CD4-positive, CD25-positive, alpha-beta regulatory T cell (primary cell): ENCODE results near the gene DSCAM. TPM values are rescaled to one million over a fixed set of nuclear protein-coding genes. Genes with fewer than 3 reads are reported as not detected.

Experiments
- ATAC-seq, 2 donors: fragments of 150-1000 bp; cut with Tn5 transposase; one replicate each; pipeline ENCODE4 v1.10.0; 2021; ENCODE audit warnings: low read depth in 2 of 2, moderate number of reproducible peaks in 2 of 2, moderate library complexity in 1 of 2
- DNase-seq, 3 donors: peaks; one replicate each; pipeline versions ENCODE4 v3.0.0 to v3.0.0-alpha.2; 2012 to 2022; ENCODE audit warnings: mixed read lengths in 1 of 3
- H3K27ac ChIP-seq: one replicate; pipeline ENCODE4 v1.7.0; 2013; ENCODE audit warnings: mild to moderate bottlenecking, low read length; ENCODE audit not compliant: insufficient read depth, poor library complexity, severe bottlenecking
- H3K27me3 ChIP-seq: one replicate; pipeline ENCODE4 v1.7.0; 2013; ENCODE audit warnings: low read length; ENCODE audit not compliant: control insufficient read depth, insufficient read depth
- H3K36me3 ChIP-seq: one replicate; pipeline ENCODE4 v1.7.0; 2013; ENCODE audit warnings: mild to moderate bottlenecking, low read length, moderate library complexity; ENCODE audit not compliant: control insufficient read depth, insufficient read depth
- H3K4me1 ChIP-seq: 2 replicates; pipeline ENCODE4 v1.7.0; 2013; ENCODE audit warnings: mild to moderate bottlenecking, low read length; ENCODE audit not compliant: insufficient read depth, control insufficient read depth, poor library complexity, severe bottlenecking
- H3K4me3 ChIP-seq: one replicate; pipeline ENCODE4 v1.7.0; 2013; ENCODE audit warnings: low read depth, mild to moderate bottlenecking, low read length, moderate library complexity
- H3K9me3 ChIP-seq, 2 experiments: 1 replicate in 1 of 2; 2 replicates in 1 of 2; pipeline ENCODE4 v1.7.0; 2013; ENCODE audit warnings: low read length in 2 of 2, mild to moderate bottlenecking in 1 of 2, moderate library complexity in 1 of 2; ENCODE audit not compliant: control insufficient read depth in 2 of 2
- H3K27ac Mint-ChIP-seq, 3 donors: one replicate each; pipeline ENCODE4 v1.8.0; 2020 to 2022; ENCODE audit warnings: mild to moderate bottlenecking in 3 of 3, mixed read lengths in 3 of 3, moderate library complexity in 2 of 3
- H3K27me3 Mint-ChIP-seq: one replicate; pipeline ENCODE4 v1.8.0; 2022; ENCODE audit warnings: mild to moderate bottlenecking, mixed read lengths
- H3K36me3 Mint-ChIP-seq: one replicate; pipeline ENCODE4 v1.8.0; 2020; ENCODE audit warnings: mixed read lengths
- H3K4me1 Mint-ChIP-seq, 4 donors: one replicate each; pipeline ENCODE4 v1.8.0; 2020 to 2022; ENCODE audit warnings: mixed read lengths in 4 of 4, mild to moderate bottlenecking in 1 of 4
- H3K4me3 Mint-ChIP-seq, 4 donors: one replicate each; pipeline ENCODE4 v1.8.0; 2020 to 2022; ENCODE audit warnings: mild to moderate bottlenecking in 4 of 4, mixed read lengths in 4 of 4, moderate library complexity in 3 of 4
- H3K9me3 Mint-ChIP-seq, 7 donors: one replicate each; pipeline ENCODE4 v1.8.0; 2020 to 2022; ENCODE audit warnings: mixed read lengths in 7 of 7, mild to moderate bottlenecking in 3 of 7, moderate library complexity in 2 of 7
- polyA plus RNA-seq, 4 donors: library from polyadenylated mRNA; unstranded; fragments of 300-500 nt; fragmentation: Illumina TruSeq; gene quantifications; one replicate each; pipeline ENCODE4 v1.2.3, GENCODE V29; 2021
- total RNA-seq: library from RNA; stranded (reverse); gene quantifications from one replicate; pipeline ENCODE4 v1.2.3, GENCODE V29; 2022

Gene DSCAM
- total and polyA plus RNA-seq, 5 donors from 2014 or later, result not detected

GRCh38 chr21:40073642-40074041 is 773.3 kb downstream of the DSCAM start:
- Mint-ChIP-seq H3K4me1 (no peaks in the 10 kb centered on the region), H3K9me3 (peaks cover 0 to 6% (median 2%) of the 10 kb centered on the region in 7 donors), H3K27ac (no peak overlapping the region), H3K27me3 (no peaks in the 10 kb centered on the region), H3K36me3 (no peaks in the 10 kb centered on the region), H3K4me3 (no peak overlapping the region)
- no peaks in the 10 kb centered on the region for H3K9me3 ChIP-seq
- no peaks in the 10 kb centered on the region for H3K4me1 ChIP-seq
- H3K4me3 ChIP-seq, result no peak overlapping the region
- no peaks in the 10 kb centered on the region for H3K36me3 ChIP-seq
- DNase-seq (no peak), ATAC-seq (no peak)
- no peak overlapping the region for H3K27ac ChIP-seq
- H3K27me3 ChIP-seq, result no peaks in the 10 kb centered on the region

- Histone ChIP-seq H3K4me3 (no peak overlapping the region), H3K9me3 (no peaks in the 10 kb centered on the region)
Measured at GRCh38 chr21:40070871-40071270, 776.1 kb downstream of the DSCAM start.

GRCh38 chr21:40067751-40068150 is 779.2 kb downstream of the DSCAM start:
- H3K4me1 Mint-ChIP-seq, result no peaks in the 10 kb centered on the region
- H3K4me3 ChIP-seq, result no peak overlapping the region
- H3K9me3 Mint-ChIP-seq, result peaks cover 2 to 11% (median 6%) of the 10 kb centered on the region in 7 donors
- no peaks in the 10 kb centered on the region for H3K27me3 Mint-ChIP-seq
- H3K4me3 Mint-ChIP-seq, result no peak overlapping the region
- H3K27me3 ChIP-seq, result no peaks in the 10 kb centered on the region
- no peaks in the 10 kb centered on the region for H3K36me3 ChIP-seq
- H3K27ac Mint-ChIP-seq, result no peak overlapping the region
- H3K27ac ChIP-seq, result no peak overlapping the region
- DNase-seq (no peak), ATAC-seq (no peak)
- H3K36me3 Mint-ChIP-seq, result no peaks in the 10 kb centered on the region
- H3K9me3 ChIP-seq, result no peaks in the 10 kb centered on the region
- H3K4me1 ChIP-seq, result no peaks in the 10 kb centered on the region

More at GRCh38 chr21:40070871-40071270, 776.1 kb downstream of the DSCAM start:
- DNase-seq, result no peak
- Histone ChIP-seq H3K27ac (no peak overlapping the region), H3K36me3 (no peaks in the 10 kb centered on the region), H3K4me1 (no peaks in the 10 kb centered on the region), H3K27me3 (no peaks in the 10 kb centered on the region)
- Mint-ChIP-seq H3K27ac (no peak overlapping the region), H3K27me3 (no peaks in the 10 kb centered on the region), H3K4me1 (no peaks in the 10 kb centered on the region), H3K36me3 (no peaks in the 10 kb centered on the region), H3K4me3 (no peak overlapping the region), H3K9me3 (peaks cover 0 to 7% (median 4%) of the 10 kb centered on the region in 7 donors)
- no peak for ATAC-seq

GRCh38 chr21:40066221-40066620 is 780.7 kb downstream of the DSCAM start:
- H3K27me3 Mint-ChIP-seq, result no peaks in the 10 kb centered on the region
- no peak overlapping the region for H3K4me3 ChIP-seq
- ATAC-seq, result no peak
- H3K36me3 Mint-ChIP-seq, result no peaks in the 10 kb centered on the region
- no peaks in the 10 kb centered on the region for H3K4me1 ChIP-seq
- no peaks in the 10 kb centered on the region for H3K36me3 ChIP-seq
- DNase-seq, result no peak
- no peak overlapping the region for H3K4me3 Mint-ChIP-seq
- no peaks in the 10 kb centered on the region for H3K4me1 Mint-ChIP-seq
- no peak overlapping the region for H3K27ac Mint-ChIP-seq
- no peaks in the 10 kb centered on the region for H3K9me3 ChIP-seq
- H3K27ac ChIP-seq, result no peak overlapping the region
- H3K9me3 Mint-ChIP-seq, result peaks cover 0 to 11% (median 6%) of the 10 kb centered on the region in 7 donors
- H3K27me3 ChIP-seq, result no peaks in the 10 kb centered on the region

GRCh38 chr21:40060083-40060677 is 786.8 kb downstream of the DSCAM start:
- Histone ChIP-seq H3K9me3 (no peaks in the 10 kb centered on the region), H3K27me3 (no peaks in the 10 kb centered on the region), H3K4me1 (no peaks in the 10 kb centered on the region), H3K36me3 (no peaks in the 10 kb centered on the region), H3K27ac (no peak overlapping the region), H3K4me3 (no peak overlapping the region)
- DNase-seq (no peak), ATAC-seq (no peak)
- no peaks in the 10 kb centered on the region for H3K27me3 Mint-ChIP-seq
- H3K9me3 Mint-ChIP-seq, result peaks cover 2 to 8% (median 4%) of the 10 kb centered on the region in 7 donors
- H3K4me1 Mint-ChIP-seq, result no peaks in the 10 kb centered on the region
- H3K27ac Mint-ChIP-seq, result peak overlapping the region in 1 of 3 donors; percentile 80
- no peaks in the 10 kb centered on the region for H3K36me3 Mint-ChIP-seq
- H3K4me3 Mint-ChIP-seq, result no peak overlapping the region

- no peaks in the 10 kb centered on the region for H3K36me3 ChIP-seq
- Mint-ChIP-seq H3K9me3 (peaks cover 0 to 8% (median 2%) of the 10 kb centered on the region in 7 donors), H3K36me3 (no peaks in the 10 kb centered on the region), H3K27me3 (no peaks in the 10 kb centered on the region), H3K4me3 (no peak overlapping the region), H3K27ac (no peak overlapping the region), H3K4me1 (no peaks in the 10 kb centered on the region)
- H3K27ac ChIP-seq, result no peak overlapping the region
- ATAC-seq, result no peak
- no peaks in the 10 kb centered on the region for H3K27me3 ChIP-seq
- no peak overlapping the region for H3K4me3 ChIP-seq
- no peaks in the 10 kb centered on the region for H3K9me3 ChIP-seq
- no peak for DNase-seq
- H3K4me1 ChIP-seq, result no peaks in the 10 kb centered on the region
Measured at GRCh38 chr21:40057331-40057730, 789.6 kb downstream of the DSCAM start.

GRCh38 chr21:40056031-40056430 is 790.9 kb downstream of the DSCAM start:
- Mint-ChIP-seq H3K9me3 (peaks cover 0 to 7% (median 2%) of the 10 kb centered on the region in 7 donors), H3K36me3 (no peaks in the 10 kb centered on the region), H3K4me3 (no peak overlapping the region), H3K27me3 (no peaks in the 10 kb centered on the region), H3K4me1 (no peaks in the 10 kb centered on the region), H3K27ac (no peak overlapping the region)
- Histone ChIP-seq H3K27ac (no peak overlapping the region), H3K4me1 (no peaks in the 10 kb centered on the region), H3K36me3 (no peaks in the 10 kb centered on the region), H3K4me3 (no peak overlapping the region), H3K27me3 (no peaks in the 10 kb centered on the region), H3K9me3 (no peaks in the 10 kb centered on the region)
- ATAC-seq (no peak), DNase-seq (no peak)

GRCh38 chr21:40054403-40054802 is 792.6 kb downstream of the DSCAM start:
- Histone ChIP-seq H3K36me3 (no peaks in the 10 kb centered on the region), H3K27ac (no peak overlapping the region), H3K9me3 (no peaks in the 10 kb centered on the region), H3K4me3 (no peak overlapping the region), H3K4me1 (no peaks in the 10 kb centered on the region), H3K27me3 (no peaks in the 10 kb centered on the region)
- H3K27me3 Mint-ChIP-seq, result no peaks in the 10 kb centered on the region
- DNase-seq (no peak), ATAC-seq (no peak)
- H3K4me1 Mint-ChIP-seq, result no peaks in the 10 kb centered on the region
- no peak overlapping the region for H3K27ac Mint-ChIP-seq
- H3K36me3 Mint-ChIP-seq, result no peaks in the 10 kb centered on the region
- H3K9me3 Mint-ChIP-seq, result peaks cover 0 to 5% (median 0%) of the 10 kb centered on the region in 7 donors
- H3K4me3 Mint-ChIP-seq, result peak overlapping the region in 1 of 4 donors; percentile 87
